ENCODE measurements around the gene NDUFA5.

NDUFA5 gene

DNA sequence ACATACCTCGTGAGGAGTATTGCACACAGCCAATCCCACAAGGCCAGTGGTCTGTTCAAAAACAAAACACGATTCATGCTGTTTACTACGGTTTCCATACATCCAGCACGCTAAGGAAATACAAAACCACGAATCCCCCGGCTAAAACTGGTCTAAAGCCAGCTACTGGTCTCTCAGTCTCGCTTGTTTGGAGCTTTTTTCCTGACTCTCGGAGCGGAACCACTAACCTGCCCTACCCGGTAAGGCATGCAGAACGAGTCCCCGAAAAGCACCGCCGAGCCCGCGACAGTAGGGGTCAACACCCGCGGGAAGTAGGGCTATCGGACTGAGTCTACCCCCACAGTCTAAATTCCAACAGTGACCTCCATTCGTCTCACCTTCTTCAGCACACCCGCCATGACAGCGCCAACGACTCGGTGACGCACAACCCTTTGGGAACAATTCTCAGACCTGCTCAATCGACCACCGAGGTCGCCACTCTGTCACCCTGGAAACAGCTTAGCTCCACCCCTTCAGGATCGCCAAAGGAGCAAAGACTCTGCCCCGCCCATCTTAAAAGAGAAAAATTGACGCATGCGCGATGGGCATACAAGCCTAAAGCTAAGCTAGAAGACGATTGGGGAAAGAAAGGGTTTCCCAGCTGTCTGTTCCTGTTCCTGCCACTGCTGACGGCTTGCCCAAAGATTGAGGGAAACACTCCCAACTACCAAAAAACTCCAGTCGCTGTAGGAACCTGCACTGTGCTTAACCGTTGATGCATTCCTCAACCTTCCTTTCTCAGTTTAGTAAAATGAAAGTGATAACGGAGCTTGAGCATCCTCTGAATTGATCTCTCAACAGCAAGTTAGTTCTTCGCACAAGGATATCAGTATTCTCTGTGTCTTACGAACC is at the start of gene NDUFA5:
TSS of gene NDUFA5 (minus strand) at position 421 of the 891 bp plus-strand sequence. CDS start at position 398, 23 bp downstream.
- DNase-seq = peak; percentile 82

DNA sequence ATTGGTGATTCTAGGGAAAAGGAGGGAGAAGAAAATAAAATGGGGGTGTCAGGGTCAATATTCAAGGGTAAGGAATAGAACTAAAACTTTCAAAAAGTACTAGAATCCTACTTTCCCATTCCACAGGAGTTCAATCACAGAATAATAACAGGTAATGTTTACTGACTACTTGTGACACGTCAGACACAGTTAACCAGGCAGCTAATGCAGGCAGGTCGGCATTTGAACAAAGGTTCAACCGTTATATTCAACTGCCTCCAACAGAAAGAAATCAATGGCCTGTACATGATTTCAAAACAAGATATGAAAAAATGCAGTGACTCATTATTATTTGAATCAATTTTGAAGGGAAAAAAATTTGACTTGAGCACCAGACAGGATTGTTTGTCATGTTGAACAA is 47.1 kb upstream of the NDUFA5 start:
- no peak for DNase-seq

DNA sequence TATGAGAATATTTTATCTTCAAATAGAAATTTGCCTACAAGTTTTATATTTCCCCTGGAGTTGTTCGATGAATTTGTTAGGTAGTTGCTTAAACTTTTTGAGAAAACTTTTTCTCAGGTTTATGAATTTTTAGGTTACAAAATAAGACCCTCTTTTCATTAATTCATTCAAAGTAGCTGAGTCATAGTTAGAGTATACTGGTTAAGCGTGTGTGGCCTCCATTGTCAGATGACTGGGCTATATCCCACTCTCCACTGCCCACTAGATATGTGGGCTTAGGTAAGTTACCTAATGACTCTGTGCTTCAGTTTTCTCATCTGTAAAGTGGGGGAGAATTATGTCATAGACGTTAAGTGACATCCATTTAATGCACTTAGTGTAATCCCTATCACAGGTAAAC is 45.0 kb upstream of the NDUFA5 start:
- DNase-seq = no peak

DNA sequence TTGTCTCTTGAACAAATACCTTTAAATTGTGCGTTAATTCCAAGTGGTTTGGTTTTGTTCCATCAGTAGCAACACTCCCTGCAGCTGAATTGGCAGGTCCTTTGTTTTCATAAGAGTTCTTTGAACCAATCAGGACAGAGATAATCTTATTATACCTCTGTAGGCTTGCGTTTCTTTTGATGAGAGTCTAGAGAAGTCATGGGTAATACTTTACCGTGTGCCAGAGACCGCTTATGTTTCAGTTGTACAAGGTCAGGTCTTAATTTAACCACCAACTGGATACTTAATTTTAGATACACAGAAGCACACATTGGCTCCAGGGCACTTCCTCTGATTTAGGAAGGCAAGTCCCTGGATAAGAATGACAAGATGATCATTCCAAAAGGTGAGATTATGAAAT is 43.9 kb upstream of the NDUFA5 start, which contains the start of gene ASB15:
TSS of gene ASB15 (plus strand) at position 292 of the 400 bp plus-strand sequence. CDS start 12,682 bp downstream, outside the sequence.
- DNase-seq = no peak

DNA sequence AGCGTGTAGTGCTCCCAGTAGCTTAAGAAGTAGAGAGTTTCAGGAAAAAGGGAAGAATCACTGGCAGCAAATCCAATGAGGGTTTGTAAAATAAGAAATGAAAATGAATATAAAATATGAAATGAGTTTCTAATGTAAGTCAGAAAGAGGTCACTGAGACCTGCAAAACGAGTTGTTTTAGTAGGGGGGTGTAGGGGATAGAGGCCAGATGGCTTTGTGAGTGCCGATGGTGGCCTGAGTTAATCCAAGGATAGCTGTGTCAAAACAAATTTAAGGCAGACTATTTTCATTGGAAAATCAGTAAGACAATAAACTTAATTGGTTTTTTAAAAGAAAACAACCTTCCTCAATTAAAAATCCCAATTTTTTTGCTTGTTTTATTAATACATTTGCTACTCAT is 43.3 kb upstream of the NDUFA5 start:
- no peak for DNase-seq

DNA sequence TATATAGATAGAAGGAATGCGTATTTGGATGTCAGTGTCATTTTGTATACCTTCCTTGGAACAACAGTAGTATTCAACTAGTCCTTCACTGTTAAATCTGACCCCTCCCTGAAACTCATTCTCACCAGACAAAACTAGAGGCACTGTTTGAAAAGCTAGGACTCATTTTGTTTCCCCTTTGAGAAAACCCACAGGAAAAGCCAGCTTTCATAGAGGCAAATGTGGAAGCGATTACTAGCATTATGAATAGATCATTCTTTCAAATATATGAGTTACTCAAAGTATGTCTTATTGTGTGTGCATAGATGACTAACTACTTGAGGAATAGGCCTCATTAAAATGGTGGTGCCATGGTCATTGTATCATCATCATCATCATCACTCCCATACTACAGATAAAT is 42.1 kb upstream of the NDUFA5 start:
- no peak for DNase-seq

DNA sequence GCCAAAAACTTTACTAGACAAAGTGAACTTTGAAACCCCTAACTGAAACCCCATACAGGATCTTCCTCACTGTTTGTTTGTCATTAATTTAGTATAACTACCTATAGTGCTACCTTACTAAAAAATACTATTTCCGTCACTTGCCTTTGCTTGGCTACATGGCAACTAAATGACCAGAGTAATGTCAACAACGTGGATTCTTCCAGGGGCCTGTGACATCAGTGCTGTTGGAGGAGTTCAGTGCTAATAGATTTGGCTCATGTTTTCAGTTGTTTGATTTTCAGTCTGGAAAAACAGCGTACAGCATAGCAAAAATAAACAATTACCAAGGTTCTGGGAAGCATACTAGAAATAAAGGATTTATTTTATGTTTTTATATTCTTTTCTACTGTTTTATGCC is 41.0 kb upstream of the NDUFA5 start:
- DNase-seq = no peak

DNA sequence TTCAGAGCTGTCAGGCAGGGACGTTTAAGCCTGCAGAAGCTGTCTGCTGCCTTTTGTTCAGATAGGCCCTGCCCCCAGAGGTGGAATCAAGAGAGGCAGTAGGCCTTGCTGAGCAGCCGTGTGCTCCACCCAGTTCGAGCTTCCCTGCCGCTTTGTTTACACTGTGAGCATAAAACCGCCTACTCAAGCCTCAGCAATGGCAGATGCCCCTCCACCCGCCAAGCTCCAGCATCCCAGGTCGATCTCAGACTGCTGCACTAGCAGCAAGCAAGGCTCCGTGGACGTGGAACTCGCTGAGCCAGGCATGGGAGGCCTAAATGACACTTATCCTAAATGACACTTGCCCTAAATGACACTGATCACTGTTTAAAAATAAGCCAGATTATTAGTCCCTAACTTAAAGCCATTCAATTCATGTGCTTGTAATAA is 37.2 kb upstream of the NDUFA5 start:
- no peak for DNase-seq

DNA sequence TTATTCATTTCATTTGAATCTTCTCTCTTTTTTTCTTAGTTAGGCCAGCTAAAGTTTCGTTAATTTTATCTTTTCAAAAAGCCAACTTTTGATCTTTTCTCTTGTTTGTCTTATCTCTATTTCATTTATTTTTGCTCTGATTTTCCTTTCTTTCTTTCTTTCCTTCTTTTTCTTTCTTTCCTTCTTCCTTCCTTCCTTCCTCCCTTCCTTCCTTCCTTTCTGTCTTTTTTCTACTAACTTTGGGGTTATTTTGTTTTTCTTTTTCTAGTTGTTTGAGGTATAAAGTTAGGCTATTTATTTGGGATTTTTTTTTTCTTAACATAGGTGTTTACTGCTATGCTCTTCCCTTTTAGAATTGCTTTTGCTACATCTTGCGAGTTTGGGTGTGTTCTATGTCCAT is 30.8 kb upstream of the NDUFA5 start:
- DNase-seq = no peak

DNA sequence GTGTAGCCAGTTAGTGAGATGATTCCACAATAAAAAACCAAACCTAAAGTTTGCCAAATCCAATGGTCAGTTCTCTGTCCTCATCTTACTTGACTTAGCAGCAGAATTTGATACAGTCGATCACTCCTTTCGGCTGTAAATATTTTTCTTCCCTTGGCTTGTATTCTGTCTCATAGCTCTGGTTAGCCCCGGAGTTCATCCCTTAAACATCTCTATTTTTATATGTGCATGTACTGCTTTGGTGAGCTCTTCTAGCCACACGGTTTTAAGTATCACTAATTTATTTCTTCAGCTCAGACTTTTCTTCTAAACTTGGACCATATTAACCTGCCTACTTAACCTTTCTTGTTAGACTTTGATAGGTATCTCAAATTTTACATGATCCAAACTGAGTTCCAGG is 26.2 kb upstream of the NDUFA5 start:
- DNase-seq = no peak

DNA sequence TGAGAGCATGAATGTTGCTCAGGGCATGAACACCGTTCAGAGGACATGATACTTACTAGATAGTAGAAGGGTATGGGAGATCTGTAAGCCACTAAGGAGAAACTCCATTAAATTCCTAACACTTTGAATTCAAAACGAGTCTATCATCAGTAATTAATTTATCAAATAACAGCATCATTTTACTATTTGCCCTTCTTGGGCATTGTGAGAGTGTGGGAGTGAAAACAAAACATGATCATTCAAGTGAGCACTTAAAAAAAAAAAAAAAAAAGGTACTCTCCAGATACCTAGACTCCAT is 23.5 kb upstream of the NDUFA5 start:
- no peak for DNase-seq

DNA sequence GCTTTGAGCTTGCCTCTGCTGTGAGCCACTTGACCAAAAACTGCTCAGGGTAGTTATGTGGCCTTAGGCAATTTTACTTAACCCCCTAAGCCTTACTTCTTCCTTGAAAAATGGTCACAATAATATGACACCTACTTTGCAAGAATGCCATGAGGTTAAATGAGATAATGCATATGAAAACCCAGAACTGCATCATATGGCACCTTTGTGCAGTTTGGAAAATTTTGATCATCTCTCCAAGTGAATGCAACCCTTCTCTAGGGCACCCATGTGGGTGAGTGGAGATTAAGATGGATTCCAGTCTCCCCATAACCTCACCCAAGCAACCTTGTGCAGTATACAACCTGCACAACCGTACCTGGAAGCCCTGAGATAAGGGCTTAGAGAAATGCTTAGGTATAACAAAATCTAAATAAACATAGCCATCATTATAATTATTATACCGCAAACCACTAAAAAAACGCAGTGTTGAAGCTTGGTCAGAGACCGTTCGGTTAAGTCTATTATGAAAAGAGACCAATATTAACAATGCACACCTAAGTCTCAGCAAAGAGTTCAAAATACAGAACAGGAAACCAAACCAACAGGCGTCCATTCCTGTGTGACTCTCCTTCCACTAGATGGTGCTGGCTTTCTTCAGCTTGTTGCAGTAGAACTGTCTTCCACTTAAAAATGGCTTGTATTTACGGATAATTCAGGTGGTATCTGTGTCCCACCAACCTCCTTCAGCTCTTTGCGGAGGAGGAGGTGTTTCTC is 23.0 kb upstream of the NDUFA5 start:
- DNase-seq = no peak

DNA sequence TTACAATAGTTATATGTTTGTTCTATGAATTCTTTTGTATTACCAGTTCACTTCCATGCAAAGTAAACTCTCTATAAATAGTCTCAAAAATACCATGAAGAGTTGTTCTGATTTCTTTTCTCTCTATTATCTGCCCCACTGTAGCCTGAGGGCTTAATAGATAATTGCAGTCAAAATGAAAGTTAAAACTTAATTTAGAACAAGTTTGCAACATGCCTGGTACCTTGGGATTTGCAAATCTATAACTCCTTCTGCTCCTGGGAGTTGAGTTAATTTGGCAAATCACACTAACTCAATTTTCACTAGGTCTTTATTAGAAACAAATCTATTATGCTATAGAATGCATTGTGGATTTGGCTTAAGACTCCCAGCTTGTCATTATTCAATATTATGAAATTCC is 21.8 kb upstream of the NDUFA5 start:
- no peak for DNase-seq

DNA sequence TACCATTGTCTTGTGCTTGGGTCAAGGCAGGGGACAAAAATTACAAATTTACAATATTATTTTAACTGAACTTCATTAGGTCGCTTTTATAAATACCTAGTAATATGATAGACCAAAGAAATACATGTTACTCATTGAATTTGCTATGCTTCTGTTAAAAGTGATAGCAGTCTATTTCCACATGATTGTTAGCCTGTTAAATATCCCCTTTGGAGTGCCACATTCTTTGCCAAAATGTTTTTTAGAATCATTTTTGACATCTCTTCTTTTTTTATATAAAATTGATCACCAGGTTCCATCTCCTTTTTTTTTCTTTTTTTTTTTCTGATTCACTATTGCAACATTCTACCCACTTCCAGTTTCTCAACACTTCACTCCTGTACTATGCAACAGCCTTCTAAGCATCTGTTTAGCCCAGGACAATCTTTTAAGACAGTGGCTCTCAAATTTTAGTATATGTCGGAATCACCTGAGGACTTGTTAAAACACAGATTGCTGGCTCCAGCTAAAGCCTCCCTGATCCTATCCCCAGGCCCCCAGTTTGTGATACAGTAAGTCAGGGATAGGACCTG is 16.4 kb upstream of the NDUFA5 start:
- DNase-seq = no peak

DNA sequence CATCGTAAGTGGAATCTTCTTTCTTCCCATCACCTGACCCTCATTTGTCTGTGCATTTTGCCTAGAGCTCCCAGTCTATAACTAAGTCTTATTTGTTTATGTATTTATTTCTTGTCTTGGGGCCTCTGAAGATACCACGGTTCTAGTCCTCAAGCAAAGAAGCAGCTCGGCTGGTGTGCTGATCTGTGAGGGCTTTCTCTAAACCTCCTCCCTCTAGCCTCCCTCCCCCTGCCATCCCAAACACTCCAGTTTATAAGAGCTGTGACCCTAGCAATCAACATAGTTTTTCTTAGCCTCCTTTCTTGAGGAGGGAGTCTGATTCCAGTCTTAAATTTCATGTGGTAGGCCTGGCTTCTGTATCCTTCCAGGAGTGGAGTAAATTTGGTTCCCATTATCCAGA is 15.7 kb upstream of the NDUFA5 start:
- DNase-seq = no peak

DNA sequence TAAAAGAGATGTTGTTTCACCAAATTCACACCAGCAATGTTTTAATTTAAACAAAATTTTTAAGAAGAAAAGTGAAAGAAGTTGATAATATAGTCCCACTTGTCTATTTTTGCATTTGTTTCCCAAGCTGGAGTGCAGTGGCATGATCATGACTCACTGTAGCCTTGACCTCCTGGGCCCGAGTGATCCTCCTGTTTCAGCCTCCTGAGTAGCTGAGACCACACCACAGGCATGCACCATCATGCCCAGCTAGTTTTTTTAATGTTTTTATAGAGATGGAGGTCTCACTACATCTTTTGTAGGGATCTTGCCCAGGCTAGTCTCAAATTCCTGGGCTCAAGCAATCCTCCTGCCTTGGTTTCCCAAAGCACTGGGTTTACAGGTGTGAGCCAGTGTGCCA is 14.1 kb upstream of the NDUFA5 start:
- DNase-seq = no peak

DNA sequence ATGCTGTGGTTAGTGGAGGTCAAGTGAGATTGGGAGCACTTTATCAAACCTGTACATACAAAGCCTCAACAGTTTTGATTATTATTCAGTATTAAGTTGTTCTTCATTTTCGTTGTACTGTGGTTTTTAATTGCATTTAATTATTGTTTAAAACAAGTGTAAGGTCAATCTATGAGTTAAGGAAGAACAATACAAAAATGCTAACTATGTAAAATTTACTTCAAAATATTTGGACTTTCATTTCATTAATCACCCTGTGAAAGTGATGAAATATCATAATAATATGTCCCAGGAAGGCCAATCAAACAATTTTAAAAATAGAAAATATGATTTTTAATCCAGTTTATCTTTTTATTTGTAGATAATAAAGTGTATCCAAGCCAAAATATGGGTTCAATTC is 13.6 kb upstream of the NDUFA5 start:
- DNase-seq = no peak

DNA sequence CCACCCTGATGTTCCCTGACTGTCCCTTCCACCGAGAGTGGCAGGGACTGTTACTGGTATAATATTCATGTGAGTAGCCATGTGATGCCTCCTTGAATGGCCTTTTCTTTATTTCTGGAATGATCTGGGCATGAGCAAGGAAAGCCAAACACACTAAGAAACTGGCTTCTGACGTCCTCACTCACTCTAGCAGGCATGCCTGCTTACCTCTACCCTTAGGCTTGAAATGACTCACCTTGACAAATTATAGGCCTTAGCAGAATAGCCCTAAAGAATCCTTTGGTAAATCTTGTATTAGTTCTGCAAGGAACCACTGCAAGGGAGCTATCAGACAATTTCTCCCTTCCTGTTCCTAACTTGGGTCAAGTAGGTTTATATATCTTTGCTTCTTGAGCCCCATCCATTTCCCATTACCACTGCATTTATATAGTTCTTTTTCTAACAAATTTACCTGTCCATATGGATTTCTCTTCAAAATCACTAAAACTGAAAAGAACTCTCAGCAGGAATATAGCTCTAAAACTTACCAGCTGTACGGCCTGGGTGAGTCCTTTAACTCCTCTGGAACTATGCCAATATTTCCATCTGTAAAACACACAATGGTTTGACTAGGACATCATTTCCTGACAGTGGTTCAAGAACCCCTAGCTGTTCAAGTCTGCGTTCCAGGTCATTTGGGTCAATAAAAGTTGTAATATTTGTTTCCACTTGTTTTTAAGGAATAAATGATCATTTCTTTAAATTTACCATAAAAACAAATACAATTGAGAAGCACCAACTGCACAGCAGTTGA is 13.0 kb upstream of the NDUFA5 start:
- DNase-seq = no peak

DNA sequence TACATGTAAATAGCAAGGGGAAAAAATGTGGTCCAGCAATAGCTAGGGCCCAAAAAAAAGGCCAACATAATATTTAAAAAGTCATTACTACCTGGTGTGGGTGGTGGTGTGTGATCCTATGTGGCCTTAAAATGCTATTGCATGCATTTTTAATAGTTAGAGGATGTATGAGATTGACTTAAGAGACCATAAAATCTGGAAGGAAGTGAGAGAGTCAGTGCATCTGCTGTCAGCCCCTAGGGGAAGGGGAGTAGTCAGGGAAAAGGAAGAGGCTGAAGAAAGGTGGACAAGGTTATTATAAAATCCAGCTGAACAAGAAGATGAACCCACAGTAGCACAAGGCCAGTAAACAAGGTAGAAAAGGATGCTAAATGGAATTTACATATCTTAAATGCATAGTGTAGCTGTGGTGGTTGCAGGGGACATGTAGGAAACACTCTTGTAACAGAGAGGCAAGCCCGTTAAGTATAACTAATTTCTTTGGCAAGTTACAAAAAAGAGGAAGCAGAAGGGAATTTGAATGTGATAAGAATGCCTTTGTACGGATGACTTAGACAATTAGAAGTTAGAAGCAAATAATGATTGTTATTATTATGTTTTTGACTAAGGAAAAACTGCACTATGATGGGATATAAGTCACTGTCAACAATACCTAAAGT is 11.9 kb upstream of the NDUFA5 start:
- no peak for DNase-seq

DNA sequence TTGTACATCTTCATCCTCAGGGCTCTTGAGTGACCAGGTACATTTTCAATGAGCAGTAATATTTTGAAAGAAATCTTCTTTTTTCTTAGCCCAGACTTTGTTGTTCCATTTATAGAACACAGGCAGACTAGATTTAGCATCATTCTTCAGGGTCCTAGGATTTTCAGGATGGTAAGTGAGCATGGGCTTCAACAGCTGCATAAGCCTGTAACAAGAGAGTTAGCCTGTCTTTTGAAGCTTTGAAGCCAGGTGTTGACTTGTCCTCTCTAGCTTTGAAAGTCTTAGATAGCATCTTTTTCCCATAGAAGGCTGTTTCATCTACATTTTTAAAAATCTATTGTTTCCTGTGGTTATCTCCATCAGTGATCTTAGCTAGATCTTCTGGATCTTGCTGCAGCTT is 4.5 kb upstream of the NDUFA5 start:
- no peak for DNase-seq

DNA sequence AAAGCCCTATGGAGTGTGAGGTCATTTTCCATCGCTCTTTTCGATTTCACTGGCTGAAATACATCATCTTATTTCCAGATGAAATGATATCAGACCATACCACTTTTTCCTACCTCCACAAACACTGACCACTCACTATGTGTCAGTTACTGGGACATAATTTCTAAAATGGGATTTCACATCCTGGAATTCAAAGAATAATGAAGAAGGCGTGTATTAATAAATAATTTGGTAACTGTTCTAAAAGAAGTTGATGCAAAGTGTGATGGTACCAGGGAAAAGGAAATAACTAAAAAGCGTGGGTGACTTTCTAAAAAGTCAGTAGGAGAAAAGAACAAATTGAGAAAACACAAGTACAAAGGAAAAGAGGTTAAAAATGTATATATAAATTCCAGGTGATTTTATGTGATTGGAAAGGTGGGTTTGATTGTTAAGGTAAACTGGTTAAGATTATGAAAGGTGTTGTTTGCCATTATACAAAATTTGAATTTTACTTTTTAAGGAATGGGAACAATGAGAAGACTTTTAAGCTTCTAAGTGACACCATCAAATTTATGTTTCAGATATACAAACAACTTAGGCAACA is 764 bp upstream of the NDUFA5 start:
- no peak for DNase-seq

DNA sequence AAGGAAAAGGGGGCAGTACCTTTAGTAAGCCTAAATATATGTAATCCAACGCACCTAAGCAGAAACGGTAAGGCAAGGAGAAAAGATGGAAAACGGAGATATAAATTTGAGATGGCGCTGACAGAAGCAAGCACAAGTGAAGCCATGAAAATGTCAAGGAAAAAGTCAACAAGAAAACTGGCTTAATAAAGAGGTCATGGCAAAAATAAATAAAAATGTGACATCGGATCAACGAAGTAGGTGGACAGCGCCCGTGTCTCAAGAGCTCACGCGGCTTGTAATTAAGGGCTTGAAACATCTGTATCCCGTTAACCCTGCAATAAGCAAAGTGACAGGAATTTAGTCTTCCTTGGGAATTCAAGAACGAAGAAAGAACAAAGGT is 611 bp downstream of the NDUFA5 start:
- no peak for DNase-seq

Data from GOT3 (cell line).